Erythroblast (primary cell): ENCODE measurements around the gene PLCB3.

ENCODE experiments used
- GATA1 ChIP-seq: IDR thresholded peaks from 2 replicates; pipeline ENCODE4 v1.6.1; 2011; ENCODE audit warnings: low read depth, mild to moderate bottlenecking, control low read depth, low read length, moderate library complexity
- POLR2A ChIP-seq: IDR thresholded peaks from 2 replicates; pipeline ENCODE4 v1.6.1; 2011; ENCODE audit warnings: mild to moderate bottlenecking, low read length

DNA sequence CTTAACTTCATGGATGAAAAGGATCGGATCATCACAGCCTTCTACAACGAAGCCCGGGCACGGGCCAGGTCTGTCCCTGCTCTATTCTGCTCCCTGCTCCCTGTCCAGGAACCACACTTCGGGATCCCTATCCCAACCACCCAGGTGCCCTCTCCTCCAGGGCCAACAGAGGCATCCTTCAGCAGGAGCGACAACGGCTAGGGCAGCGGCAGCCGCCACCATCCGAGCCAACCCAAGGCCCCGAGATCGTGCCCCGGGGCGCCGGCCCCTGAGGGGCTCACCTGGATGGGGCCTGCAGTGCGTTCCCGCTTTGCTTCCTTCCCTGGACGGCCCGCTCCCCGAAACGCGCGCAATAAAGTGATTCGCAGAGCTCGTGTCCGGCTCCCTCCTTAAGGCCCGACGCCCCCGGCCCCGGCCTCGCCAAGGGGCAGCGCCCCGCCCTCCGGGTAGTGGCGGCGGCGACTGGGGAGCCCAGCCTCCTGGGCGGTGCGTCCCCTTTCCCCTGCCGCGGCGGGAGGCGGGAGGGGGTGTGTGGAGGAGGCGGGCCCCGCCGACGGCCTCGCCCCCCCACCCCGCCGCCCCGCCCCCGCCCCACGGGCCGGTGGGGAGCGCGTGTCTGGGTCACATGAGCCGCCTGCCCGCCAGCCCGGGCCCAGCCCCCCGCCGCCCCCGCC, 17.3 kb upstream of the PLCB3 start, which contains the start of gene VEGFB:
- TF ChIP-seq POLR2A (no peak), GATA1 (no peak)
